ENCODE measurements around the gene BSPRY. TPM values are rescaled to one million over a fixed set of nuclear protein-coding genes. Genes with fewer than 3 reads are reported as not detected.
A peak's percentile ranks its signal among the peaks of the same experiment; 100 is the strongest.

Gene BSPRY
- total and polyA plus RNA-seq, 2 of the 13 experiments (the other 11 are each of a cell fraction or from before 2014, with no cell fraction given): 0.09 to 0.26 TPM

DNA sequence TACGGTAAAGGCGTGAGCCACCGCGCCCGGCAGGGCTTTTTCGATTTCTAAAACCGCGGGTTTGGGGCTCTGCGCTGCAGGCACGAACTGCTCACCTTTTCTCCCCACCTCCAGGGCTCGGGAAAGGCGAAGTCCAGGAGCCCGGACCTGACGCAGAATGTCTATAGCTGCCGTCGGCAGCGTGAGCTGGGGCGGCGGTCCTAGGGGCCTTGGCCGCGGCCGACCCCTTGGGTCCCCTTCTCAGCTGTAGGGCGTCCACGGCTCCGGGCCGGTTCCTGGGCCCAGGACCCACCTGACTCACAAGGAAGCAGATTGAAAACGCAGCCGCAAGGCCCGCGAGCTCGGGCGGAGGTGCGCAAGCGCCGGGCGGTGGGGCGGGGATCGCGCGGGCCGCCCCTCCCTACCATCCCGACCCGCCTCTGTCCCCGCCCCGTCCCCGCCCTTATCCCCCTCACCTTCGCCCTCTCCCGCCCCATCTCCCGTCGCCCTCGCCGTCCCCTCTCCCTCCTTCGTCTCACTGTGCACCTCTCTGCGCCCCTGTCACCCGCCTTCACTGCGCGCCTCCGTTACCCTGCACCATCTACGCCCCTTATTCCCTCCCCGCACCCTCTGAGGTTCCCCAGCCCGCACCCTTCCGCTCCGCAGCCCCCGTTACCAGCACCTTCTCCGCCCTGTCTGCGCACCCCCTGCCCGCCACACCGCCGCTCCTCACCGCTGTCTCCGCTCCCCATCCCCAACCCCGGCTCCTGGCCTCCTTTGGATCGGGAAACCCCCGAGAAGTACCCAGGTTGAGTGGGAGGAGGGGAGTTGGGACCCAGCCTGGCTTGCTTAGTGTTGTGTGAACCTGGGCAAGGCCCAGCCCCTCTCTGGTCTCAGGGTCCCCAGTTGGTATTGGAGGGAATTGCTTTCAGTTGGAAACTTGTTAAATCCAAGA lies 27.6 kb downstream of the BSPRY start, which contains the start of gene HDHD3 (continued):
- TF ChIP-seq, protein P1, sequence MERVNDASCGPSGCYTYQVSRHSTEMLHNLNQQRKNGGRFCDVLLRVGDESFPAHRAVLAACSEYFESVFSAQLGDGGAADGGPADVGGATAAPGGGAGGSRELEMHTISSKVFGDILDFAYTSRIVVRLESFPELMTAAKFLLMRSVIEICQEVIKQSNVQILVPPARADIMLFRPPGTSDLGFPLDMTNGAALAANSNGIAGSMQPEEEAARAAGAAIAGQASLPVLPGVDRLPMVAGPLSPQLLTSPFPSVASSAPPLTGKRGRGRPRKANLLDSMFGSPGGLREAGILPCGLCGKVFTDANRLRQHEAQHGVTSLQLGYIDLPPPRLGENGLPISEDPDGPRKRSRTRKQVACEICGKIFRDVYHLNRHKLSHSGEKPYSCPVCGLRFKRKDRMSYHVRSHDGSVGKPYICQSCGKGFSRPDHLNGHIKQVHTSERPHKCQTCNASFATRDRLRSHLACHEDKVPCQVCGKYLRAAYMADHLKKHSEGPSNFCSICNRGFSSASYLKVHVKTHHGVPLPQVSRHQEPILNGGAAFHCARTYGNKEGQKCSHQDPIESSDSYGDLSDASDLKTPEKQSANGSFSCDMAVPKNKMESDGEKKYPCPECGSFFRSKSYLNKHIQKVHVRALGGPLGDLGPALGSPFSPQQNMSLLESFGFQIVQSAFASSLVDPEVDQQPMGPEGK (CRISPR knock-in tag; IDR thresholded peaks at IDR 0.05): peak; percentile 64; the same call in 1 of the 2 replicates
- TF ChIP-seq RBAK (CRISPR knock-in tag; IDR thresholded peaks at IDR 0.05): no peak
- TF ChIP-seq SRF (IDR thresholded peaks at IDR 0.05; ENCODE audit: low read depth, low read length): no peak
- TF ChIP-seq HOXA5 (CRISPR knock-in tag; IDR thresholded peaks at IDR 0.05): no peak
- no peak for TF ChIP-seq PTBP1 (IDR thresholded peaks at IDR 0.05; ENCODE audit: low read depth, low read length, poor library complexity, severe bottlenecking)
- 0 out of 2 replicates have a peak, but pooled peaks have one; percentile 26 for TF ChIP-seq ZNF160 (CRISPR knock-in tag; IDR thresholded peaks at IDR 0.05)
- no peak for TF ChIP-seq SIX4 (CRISPR knock-in tag; IDR thresholded peaks at IDR 0.05)
- peak; percentile 70 to 89 for TF ChIP-seq POLR2A (IDR thresholded peaks at IDR 0.05; ENCODE audit: insufficient read depth in 1 of 2, low read depth in 2 of 2, low read length in 2 of 2)
- TF ChIP-seq SNAI1 (CRISPR knock-in tag; IDR thresholded peaks at IDR 0.05; ENCODE audit: borderline replicate concordance): no peak
- TF ChIP-seq ZNF678 (CRISPR knock-in tag; IDR thresholded peaks at IDR 0.05): 0 out of 2 replicates have a peak, but pooled peaks have one; percentile 58
- TF ChIP-seq PCBP1 (IDR thresholded peaks at IDR 0.05; ENCODE audit: borderline replicate concordance, low read depth, low read length): 0 out of 2 replicates have a peak, but pooled peaks have one; percentile 78
- no peak for TF ChIP-seq SAFB2 (CRISPR knock-in tag; IDR thresholded peaks at IDR 0.05; ENCODE audit: borderline replicate concordance, low read depth)
- no peak for TF ChIP-seq AHR (CRISPR knock-in tag; IDR thresholded peaks at IDR 0.05)
- no peak for TF ChIP-seq ATF7 (IDR thresholded peaks at IDR 0.05)
- TF ChIP-seq ATF7 (CRISPR knock-in tag; IDR thresholded peaks at IDR 0.05): no peak; the same call in 1 of the 2 replicates
- TF ChIP-seq SATB2 (CRISPR knock-in tag; IDR thresholded peaks at IDR 0.05): no peak
- no peak for TF ChIP-seq WIZ (CRISPR knock-in tag; IDR thresholded peaks at IDR 0.05)
- no peak for TF ChIP-seq ZNF496 (CRISPR knock-in tag; IDR thresholded peaks at IDR 0.05; ENCODE audit: insufficient replicate concordance)
- TF ChIP-seq CENPX (CRISPR knock-in tag; IDR thresholded peaks at IDR 0.05): no peak
- no peak for TF ChIP-seq PLRG1 (conservative IDR thresholded peaks at IDR 0.05)
- no peak for TF ChIP-seq ZNF816 (CRISPR knock-in tag; IDR thresholded peaks at IDR 0.05; ENCODE audit: borderline replicate concordance)
- TF ChIP-seq, protein P2, sequence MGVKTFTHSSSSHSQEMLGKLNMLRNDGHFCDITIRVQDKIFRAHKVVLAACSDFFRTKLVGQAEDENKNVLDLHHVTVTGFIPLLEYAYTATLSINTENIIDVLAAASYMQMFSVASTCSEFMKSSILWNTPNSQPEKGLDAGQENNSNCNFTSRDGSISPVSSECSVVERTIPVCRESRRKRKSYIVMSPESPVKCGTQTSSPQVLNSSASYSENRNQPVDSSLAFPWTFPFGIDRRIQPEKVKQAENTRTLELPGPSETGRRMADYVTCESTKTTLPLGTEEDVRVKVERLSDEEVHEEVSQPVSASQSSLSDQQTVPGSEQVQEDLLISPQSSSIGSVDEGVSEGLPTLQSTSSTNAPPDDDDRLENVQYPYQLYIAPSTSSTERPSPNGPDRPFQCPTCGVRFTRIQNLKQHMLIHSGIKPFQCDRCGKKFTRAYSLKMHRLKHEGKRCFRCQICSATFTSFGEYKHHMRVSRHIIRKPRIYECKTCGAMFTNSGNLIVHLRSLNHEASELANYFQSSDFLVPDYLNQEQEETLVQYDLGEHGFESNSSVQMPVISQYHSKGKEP (CRISPR knock-in tag; IDR thresholded peaks at IDR 0.05): peak; percentile 24; the same call in 1 of the 2 replicates
- TF ChIP-seq KDM3A (CRISPR knock-in tag; IDR thresholded peaks at IDR 0.05; ENCODE audit: low read depth): no peak
- TF ChIP-seq CBX1 (IDR thresholded peaks at IDR 0.05; ENCODE audit: low read depth): no peak
- TF ChIP-seq NR3C1 (CRISPR knock-in tag; IDR thresholded peaks at IDR 0.05): no peak
- 0 out of 2 replicates have a peak, but pooled peaks have one; percentile 19 for TF ChIP-seq ZNF768 (CRISPR knock-in tag; IDR thresholded peaks at IDR 0.05)
- TF ChIP-seq, protein P3, sequence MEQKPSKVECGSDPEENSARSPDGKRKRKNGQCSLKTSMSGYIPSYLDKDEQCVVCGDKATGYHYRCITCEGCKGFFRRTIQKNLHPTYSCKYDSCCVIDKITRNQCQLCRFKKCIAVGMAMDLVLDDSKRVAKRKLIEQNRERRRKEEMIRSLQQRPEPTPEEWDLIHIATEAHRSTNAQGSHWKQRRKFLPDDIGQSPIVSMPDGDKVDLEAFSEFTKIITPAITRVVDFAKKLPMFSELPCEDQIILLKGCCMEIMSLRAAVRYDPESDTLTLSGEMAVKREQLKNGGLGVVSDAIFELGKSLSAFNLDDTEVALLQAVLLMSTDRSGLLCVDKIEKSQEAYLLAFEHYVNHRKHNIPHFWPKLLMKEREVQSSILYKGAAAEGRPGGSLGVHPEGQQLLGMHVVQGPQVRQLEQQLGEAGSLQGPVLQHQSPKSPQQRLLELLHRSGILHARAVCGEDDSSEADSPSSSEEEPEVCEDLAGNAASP (CRISPR knock-in tag; IDR thresholded peaks at IDR 0.05; ENCODE audit: borderline replicate concordance): peak; percentile 42; the same call in 1 of the 2 replicates
